Measurements from ENCODE around the gene FAM153A.
"Not testable (repeated sequence)": the region's sequence is repeated elsewhere in the genome, so short reads cannot be mapped to it uniquely, and the experiment has no call there.

Gene FAM153A

GRCh38 chr5:177724858-177725257, 57.8 kb downstream of the FAM153A start:
- DNase-seq (ENCODE audit: low spot score) = not testable (repeated sequence)

- not testable (repeated sequence) for DNase-seq (ENCODE audit: low spot score)
These were observed 58.7 kb downstream of the FAM153A start for GRCh38 chr5:177723831-177724485.

GRCh38 chr5:177722829-177723228, 59.9 kb downstream of the FAM153A start:
- DNase-seq (ENCODE audit: low spot score) = not testable (repeated sequence)

- not testable (repeated sequence) for DNase-seq (ENCODE audit: low spot score)
These were observed 62.7 kb downstream of the FAM153A start for GRCh38 chr5:177719989-177720388.

GRCh38 chr5:177715423-177715822, 67.3 kb downstream of the FAM153A start:
- DNase-seq (ENCODE audit: low spot score) = not testable (repeated sequence)

- DNase-seq (ENCODE audit: low spot score) = not testable (repeated sequence)
These were observed 86.6 kb downstream of the FAM153A start for GRCh38 chr5:177696100-177696499.

GRCh38 chr5:177695356-177695930, 87.3 kb downstream of the FAM153A start:
- DNase-seq (ENCODE audit: low spot score) = not testable (repeated sequence)

GRCh38 chr5:177694518-177694835, 88.2 kb downstream of the FAM153A start:
- DNase-seq (ENCODE audit: low spot score) = not testable (repeated sequence)

- DNase-seq (ENCODE audit: low spot score) = not testable (repeated sequence)
These were observed 88.8 kb downstream of the FAM153A start for GRCh38 chr5:177693671-177694517.

- DNase-seq (ENCODE audit: low spot score) = not testable (repeated sequence)
These were observed 89.7 kb downstream of the FAM153A start for GRCh38 chr5:177692969-177693368.

GRCh38 chr5:177692507-177692906, 90.2 kb downstream of the FAM153A start:
- not testable (repeated sequence) for DNase-seq (ENCODE audit: low spot score)

GRCh38 chr5:177689011-177689610, 93.6 kb downstream of the FAM153A start:
- not testable (repeated sequence) for DNase-seq (ENCODE audit: low spot score)

GRCh38 chr5:177688091-177688490, 94.6 kb downstream of the FAM153A start:
- not testable (repeated sequence) for DNase-seq (ENCODE audit: low spot score)

GRCh38 chr5:177681920-177682319, 100.8 kb downstream of the FAM153A start:
- not testable (repeated sequence) for DNase-seq (ENCODE audit: low spot score)

All from AG08396 (cell line).